Measurements from ENCODE around the gene CACFD1.

DNA sequence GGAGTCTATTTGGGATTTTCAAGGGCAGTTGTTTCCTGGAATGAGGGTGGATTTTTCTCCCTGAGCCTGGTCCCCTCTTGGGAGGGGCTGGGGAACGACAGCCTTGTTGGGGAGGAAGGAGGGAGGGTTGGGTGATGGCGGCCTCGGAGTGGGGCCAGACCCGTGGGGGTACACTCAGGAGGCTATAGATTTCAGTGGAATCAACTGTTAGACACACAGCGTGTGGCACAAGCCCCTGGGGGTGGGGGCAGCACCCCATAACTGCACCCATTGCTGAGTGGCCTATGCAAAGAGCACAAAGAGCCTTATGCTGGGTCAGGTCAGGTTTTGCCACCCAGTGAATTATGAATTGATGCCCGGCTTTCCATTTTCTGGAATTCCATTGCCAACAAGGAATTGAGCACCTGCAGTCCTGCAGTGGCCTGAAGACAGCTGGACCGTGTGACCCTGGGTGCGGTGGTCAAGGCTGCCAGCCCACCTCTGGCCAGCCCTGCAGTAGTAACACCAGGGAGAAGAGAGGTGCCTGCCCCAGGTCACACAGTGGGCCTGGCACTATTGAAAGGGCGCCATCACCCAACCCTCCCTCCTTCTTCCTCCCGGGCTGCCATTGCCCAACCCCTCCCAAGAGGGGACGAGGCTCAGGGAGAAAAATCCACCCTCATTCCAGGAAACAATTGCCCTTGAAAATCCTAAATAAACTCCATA is 56.6 kb downstream of the CACFD1 start:
- TF ChIP-seq ZNF431 (CRISPR knock-in tag; IDR thresholded peaks at IDR 0.05) (no peak), GATAD2B (IDR thresholded peaks at IDR 0.05; ENCODE audit: borderline replicate concordance) (no peak), EP300 (IDR thresholded peaks at IDR 0.05; ENCODE audit: low read length) (no peak), ARHGAP35 (IDR thresholded peaks at IDR 0.05; ENCODE audit: partially characterized antibody) (no peak), BRCA1 (IDR thresholded peaks at IDR 0.05) (no peak), BRCA1 (CRISPR knock-in tag; IDR thresholded peaks at IDR 0.05) (no peak)
